Left ventricle myocardium inferior (tissue), 1 donor: Measurements from ENCODE around the gene SHISA6. TPM values are rescaled to one million over a fixed set of nuclear protein-coding genes. Genes with fewer than 3 reads are reported as not detected.

ENCODE experiments used
- DNase-seq: peaks from one replicate; pipeline ENCODE4 v3.0.0-alpha.2; 2020
- H3K27ac ChIP-seq: fragments of 200-600 bp; replicated peaks from 2 replicates; pipeline ENCODE4 v1.8.0; 2021
- H3K27me3 ChIP-seq: fragments of 200-600 bp; 2 replicates; pipeline ENCODE4 v1.8.0; 2021; ENCODE audit warnings: low read depth
- H3K36me3 ChIP-seq: fragments of 200-600 bp; 2 replicates; pipeline ENCODE4 v1.8.0; 2021
- H3K4me1 ChIP-seq: fragments of 200-600 bp; 2 replicates; pipeline ENCODE4 v1.8.0; 2021
- H3K4me3 ChIP-seq: fragments of 200-600 bp; 2 replicates; pipeline ENCODE4 v1.8.0; 2021; ENCODE audit warnings: mild to moderate bottlenecking, moderate library complexity
- H3K9me3 ChIP-seq: fragments of 200-600 bp; replicated peaks from 2 replicates; pipeline ENCODE4 v1.8.0; 2021
- intact Hi-C: fragments of 100-400 bp; cut with micrococcal nuclease; formaldehyde crosslinking; loops from one replicate; pipeline ENCODE4 v1.11.0; 2022
- total RNA-seq: library from RNA; stranded (reverse); fragmentation: NEBNext Ultra II Directional; extraction: Animal tissue kit (Norgen Biotek cat#: 25700); gene quantifications from one replicate; pipeline ENCODE4 v1.2.1, GENCODE V29; 2021
- TF ChIP-seq, protein P1 (sequence below): fragments of 200-600 bp; IDR thresholded peaks from 2 replicates; pipeline ENCODE4 v1.8.0; 2021; ENCODE audit warnings: antibody characterized with exemption, mild to moderate bottlenecking, borderline replicate concordance
- donor health status: DM: no; HTN: yes; CAD: no; lungs with severe emphysema.

The SHISA6 gene
- total RNA-seq, 1 donor from 2014 or later, result 0.66 TPM

DNA sequence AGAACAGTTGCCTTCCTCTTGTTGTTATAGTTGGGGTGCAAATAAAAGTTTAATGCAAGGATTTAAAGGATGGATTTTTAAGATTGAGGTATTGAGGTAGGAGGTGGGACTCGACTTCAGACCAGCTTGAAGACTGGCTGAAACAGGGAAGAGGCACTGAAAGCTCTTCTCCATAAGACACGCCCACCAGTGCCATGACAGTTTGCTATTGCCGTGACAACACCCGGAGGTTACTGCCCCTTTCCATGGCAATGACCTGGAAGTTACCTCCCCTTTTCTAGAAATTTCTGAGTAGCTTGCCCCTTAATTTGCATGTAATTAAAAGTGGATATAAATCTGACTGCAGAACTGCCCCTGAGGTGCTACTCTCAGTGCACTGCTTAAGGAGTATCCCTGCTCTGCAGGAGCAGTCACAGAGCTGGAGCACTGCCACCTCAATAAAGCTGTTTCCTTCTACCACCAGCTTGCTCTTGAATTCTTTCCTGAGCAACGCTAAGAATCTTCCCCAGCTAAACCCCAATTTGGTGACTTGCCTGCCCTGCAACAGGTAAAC is 122.6 kb downstream of the SHISA6 start:
- Histone ChIP-seq H3K27me3 (peaks cover 6% of the 10 kb centered on the region), H3K27ac (no peak overlapping the region), H3K4me3 (no peak overlapping the region), H3K4me1 (no peaks in the 10 kb centered on the region), H3K36me3 (no peaks in the 10 kb centered on the region), H3K9me3 (no peaks in the 10 kb centered on the region)
- no peak for DNase-seq
- TF ChIP-seq, protein P1, sequence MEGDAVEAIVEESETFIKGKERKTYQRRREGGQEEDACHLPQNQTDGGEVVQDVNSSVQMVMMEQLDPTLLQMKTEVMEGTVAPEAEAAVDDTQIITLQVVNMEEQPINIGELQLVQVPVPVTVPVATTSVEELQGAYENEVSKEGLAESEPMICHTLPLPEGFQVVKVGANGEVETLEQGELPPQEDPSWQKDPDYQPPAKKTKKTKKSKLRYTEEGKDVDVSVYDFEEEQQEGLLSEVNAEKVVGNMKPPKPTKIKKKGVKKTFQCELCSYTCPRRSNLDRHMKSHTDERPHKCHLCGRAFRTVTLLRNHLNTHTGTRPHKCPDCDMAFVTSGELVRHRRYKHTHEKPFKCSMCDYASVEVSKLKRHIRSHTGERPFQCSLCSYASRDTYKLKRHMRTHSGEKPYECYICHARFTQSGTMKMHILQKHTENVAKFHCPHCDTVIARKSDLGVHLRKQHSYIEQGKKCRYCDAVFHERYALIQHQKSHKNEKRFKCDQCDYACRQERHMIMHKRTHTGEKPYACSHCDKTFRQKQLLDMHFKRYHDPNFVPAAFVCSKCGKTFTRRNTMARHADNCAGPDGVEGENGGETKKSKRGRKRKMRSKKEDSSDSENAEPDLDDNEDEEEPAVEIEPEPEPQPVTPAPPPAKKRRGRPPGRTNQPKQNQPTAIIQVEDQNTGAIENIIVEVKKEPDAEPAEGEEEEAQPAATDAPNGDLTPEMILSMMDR, result no peak
- intact Hi-C loops, result no loop called here

DNA sequence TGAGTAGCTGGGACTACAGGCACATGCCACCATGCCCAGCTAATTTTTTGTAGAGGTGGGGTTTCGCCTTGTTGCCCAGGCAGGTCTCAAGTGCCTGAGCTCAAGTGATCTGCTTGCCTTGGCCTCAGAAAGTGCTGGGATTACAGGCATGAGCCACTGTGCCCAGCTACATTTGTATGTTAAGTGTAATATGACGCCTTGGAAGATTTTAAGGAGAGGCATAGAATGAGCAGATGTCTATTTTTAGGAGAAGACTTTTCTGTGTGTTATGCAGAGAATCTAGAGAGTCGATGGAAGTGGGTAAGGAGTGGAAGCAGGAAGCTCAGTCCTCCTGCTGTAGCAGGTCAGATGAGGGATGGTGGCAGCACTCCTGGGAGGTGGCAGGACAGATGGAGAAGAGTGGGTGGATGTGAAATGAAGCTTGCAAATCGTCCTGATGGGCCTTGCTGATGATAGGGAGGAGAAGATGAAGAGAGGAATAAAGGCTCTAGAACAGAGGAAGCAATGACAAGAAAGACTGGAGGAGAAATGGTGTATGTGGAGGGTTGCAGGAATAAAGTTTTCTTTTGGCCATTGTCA is 125.3 kb downstream of the SHISA6 start:
- Histone ChIP-seq H3K4me1 (no peaks in the 10 kb centered on the region), H3K27me3 (peaks cover 11% of the 10 kb centered on the region), H3K27ac (no peak overlapping the region), H3K9me3 (no peaks in the 10 kb centered on the region), H3K36me3 (no peaks in the 10 kb centered on the region), H3K4me3 (no peak overlapping the region)
- DNase-seq, result no peak
- TF ChIP-seq, protein P1, result no peak
- intact Hi-C loops, result no loop called here

DNA sequence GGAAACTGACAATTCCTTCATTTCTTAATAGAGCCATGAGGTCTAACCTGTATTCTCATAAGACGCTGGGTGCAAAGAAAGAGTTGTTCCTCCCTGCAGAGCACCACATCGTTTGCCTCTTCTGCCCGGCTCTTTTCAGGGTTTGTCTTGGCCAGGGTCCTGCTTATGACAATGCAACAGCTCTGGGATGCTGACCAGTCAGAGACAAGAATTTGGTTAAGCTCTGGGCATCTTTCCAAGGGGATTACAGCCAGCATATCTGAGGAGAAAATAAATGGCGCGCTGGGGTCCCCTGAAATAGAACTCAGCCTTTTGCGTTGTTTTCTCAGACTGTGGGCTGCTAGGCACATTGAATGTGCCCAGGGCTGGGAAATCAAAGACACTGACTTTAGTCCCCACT is 128.6 kb downstream of the SHISA6 start:
- no peak for DNase-seq
- Histone ChIP-seq H3K4me1 (no peaks in the 10 kb centered on the region), H3K36me3 (no peaks in the 10 kb centered on the region), H3K9me3 (peaks cover 6% of the 10 kb centered on the region), H3K27ac (no peak overlapping the region), H3K27me3 (peaks cover 12% of the 10 kb centered on the region), H3K4me3 (no peak overlapping the region)
- intact Hi-C loops, result no loop called here
- TF ChIP-seq, protein P1, result no peak

DNA sequence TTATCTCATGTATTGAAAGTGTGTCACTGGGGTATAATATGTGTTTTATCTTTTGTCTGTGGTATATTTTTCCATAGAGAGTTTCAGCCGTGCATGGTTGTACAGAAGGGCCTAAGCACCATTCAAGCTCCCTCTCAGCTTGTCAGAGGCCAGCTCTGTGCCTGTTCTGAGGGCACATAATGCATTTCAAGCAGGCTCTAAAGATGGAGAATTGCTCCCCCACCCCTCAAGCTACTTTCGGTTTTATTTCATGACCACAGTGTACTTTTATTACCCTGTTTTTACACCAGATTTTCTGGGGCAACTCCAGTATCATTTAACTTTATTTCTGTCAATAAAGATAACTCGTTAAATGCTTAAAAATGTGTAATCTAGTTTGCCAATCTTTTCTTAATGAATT is 131.7 kb downstream of the SHISA6 start:
- H3K9me3 ChIP-seq, result peaks cover 6% of the 10 kb centered on the region
- H3K4me3 ChIP-seq, result no peak overlapping the region

DNA sequence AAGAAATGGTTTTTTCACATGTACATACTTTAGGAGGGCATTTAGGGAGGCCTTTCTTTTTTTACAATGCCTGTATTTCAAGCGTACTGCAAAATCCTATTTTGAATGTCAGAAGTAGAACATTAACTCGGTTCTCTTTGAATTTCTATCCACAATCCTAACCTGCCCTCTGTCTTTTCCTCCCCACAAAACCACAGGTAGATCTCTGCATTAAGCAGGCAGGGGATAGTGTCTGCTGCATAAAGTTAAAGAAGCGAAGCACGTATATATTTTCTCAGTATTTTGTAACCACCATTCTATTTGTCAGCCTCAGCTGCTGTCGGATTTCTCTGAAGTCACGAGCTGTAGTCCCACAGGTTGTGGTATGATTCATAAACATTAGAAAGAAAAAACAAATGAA is 137.5 kb downstream of the SHISA6 start:
- H3K27me3 ChIP-seq, result peaks cover 18% of the 10 kb centered on the region
- no peaks in the 10 kb centered on the region for H3K9me3 ChIP-seq
- H3K4me1 ChIP-seq, result no peaks in the 10 kb centered on the region
- H3K36me3 ChIP-seq, result no peaks in the 10 kb centered on the region
- no peak overlapping the region for H3K4me3 ChIP-seq
- TF ChIP-seq, protein P1, result no peak
- no peak for DNase-seq
- intact Hi-C loops, result no loop called here
- H3K27ac ChIP-seq, result no peak overlapping the region

More for the DNA sequence above, 131.7 kb downstream of the SHISA6 start:
- Histone ChIP-seq H3K27me3 (peaks cover 18% of the 10 kb centered on the region), H3K36me3 (no peaks in the 10 kb centered on the region), H3K4me1 (no peaks in the 10 kb centered on the region), H3K27ac (no peak overlapping the region)
- intact Hi-C loops, result no loop called here
- TF ChIP-seq, protein P1, result no peak
- no peak for DNase-seq
